ENCODE data around the gene ITPRIP.

GRCh38 chr10:104281694-104282093, 56.6 kb downstream of the ITPRIP start:
- TF ChIP-seq, protein P1, sequence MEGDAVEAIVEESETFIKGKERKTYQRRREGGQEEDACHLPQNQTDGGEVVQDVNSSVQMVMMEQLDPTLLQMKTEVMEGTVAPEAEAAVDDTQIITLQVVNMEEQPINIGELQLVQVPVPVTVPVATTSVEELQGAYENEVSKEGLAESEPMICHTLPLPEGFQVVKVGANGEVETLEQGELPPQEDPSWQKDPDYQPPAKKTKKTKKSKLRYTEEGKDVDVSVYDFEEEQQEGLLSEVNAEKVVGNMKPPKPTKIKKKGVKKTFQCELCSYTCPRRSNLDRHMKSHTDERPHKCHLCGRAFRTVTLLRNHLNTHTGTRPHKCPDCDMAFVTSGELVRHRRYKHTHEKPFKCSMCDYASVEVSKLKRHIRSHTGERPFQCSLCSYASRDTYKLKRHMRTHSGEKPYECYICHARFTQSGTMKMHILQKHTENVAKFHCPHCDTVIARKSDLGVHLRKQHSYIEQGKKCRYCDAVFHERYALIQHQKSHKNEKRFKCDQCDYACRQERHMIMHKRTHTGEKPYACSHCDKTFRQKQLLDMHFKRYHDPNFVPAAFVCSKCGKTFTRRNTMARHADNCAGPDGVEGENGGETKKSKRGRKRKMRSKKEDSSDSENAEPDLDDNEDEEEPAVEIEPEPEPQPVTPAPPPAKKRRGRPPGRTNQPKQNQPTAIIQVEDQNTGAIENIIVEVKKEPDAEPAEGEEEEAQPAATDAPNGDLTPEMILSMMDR (IDR thresholded peaks at IDR 0.05), result no peak
- TF ChIP-seq POLR2AphosphoS5 (IDR thresholded peaks at IDR 0.05), result no peak
- TF ChIP-seq EP300 (IDR thresholded peaks at IDR 0.05), result no peak
- TF ChIP-seq POLR2A (IDR thresholded peaks at IDR 0.05), result no peak

Data from gastroesophageal sphincter (tissue), 3 donors.